NCI-H510A treated with DMSO at 0.1 percent for 48 hours (cell line): ENCODE measurements around the gene FASN.

ENCODE experiments used
- DNase-seq: peaks from one replicate; lab custom pipeline; 2025; lab: John Stamatoyannopoulos, UW

The FASN gene

DNA sequence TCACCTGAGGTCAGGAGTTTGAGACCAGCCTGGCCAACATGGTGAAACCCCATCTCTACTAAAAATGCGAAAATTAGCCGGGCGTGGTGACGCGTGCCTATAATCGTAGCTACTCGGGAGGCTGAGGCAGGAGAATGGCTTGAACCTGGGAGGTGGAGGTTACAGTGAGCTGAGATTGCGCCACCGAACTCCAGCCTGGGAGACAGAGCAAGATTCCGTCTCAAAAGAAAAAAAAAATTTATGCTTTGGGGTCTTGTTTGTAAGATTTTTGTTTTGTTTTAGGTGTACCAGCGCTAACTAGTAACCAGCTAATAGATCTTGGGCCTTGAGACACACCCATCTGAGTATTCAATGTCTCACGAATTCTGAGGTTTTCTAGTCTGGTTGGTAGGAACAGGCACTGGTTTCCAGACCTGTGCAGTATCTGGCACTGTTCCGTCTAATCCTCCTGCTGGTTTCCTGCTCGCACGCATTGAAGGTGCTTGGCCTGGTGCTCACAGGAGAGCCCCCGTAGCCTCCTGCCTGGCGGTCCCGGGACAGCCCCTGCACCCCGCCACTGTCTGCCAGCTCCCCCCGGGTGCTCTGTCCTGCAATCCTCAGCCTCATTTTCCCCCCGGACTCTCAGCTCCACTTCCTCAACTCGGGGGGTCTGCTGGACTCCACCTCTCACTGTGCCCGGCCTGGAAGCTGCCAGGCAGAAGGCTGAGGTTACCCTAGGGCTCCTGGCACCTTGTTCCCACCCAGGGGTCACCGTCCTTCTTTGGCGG lies 21.8 kb downstream of the FASN start:
- DNase-seq: no peak

DNA sequence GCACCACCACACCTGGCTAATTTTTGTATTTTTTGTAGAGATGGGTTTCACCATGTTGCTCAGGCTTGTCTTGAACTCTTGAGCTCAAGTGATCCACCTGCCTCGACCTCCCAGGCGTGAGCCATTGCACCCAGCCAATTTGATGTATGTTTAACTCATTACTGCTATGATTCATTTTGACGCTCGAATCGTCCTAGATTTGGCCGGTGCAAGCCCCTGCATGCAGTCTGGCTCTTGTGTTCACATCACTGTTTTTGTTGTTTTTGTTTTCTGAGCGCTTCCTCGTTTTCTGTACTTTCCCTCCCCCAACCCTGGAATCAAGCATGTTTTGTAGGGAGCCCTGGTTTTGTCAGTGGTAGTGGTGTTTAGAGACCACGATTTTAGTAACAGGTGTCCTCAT lies 24.6 kb downstream of the FASN start:
- no peak for DNase-seq

GRCh38 chr17:82072827-82073226 lies 25.2 kb downstream of the FASN start:
- no peak for DNase-seq

DNA sequence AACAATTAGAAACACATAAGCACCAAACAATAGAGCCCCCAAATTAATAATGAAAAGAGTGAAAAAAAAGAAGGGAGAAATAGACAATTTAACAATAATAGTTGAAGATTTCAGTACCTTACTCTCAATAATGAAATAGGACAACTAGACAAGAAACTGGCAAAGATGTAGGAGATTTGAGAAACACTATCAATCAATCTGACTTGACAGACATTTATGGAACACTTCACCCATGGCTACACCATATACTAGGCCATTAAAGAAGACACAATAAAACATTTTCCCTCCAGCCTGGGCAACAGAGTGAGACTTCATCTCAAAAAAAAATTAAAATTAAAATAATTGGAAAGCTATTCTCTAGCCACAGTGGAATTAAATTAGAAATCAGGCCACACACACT lies 27.4 kb downstream of the FASN start:
- DNase-seq: no peak

GRCh38 chr17:82065638-82066303 lies 32.3 kb downstream of the FASN start, which contains the start of gene DUS1L:
DUS1L (minus strand) TSS chr17:82065804; CDS start chr17:82065059, 745 bp downstream.
- peak; percentile 10 for DNase-seq

- no peak for DNase-seq
These were observed 32.8 kb downstream of the FASN start for GRCh38 chr17:82065193-82065637.

DNA sequence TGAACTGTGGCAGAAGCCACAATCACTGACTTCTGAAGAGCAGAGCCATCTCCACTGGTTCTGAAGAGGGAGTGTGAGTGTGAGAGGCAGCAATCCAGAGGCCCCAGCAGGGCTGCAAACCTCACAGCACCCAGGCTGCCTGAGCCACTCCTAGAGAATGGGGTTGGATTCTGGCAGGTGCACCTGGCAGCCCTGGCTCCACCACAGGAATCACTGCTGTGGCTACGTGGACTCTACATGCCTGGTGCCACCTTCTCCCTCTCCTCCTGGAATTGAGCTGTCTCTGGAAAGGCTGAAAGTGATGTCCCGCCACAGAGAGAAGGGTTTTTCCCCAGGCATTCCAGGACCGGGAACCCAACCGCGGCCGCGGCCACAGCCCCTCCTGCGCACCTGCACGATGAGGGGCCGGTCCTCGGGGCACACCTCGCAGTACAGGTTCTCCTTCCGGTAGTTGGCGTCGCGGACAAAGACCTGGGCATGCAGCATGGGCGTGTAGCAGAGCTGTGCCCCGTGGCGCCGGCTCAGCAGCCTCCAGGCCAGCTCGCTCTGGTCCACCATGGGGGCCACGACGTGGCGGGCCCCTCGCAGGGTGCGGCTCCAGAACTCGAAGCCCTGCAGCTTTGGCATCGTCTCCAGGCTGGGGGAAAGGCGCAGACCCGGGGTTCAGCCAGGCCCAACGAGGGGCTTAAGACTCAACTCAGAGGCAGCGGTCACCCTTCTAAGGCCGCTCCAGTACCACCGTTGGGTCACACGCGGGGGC lies 33.4 kb downstream of the FASN start:
- peak; percentile 39 for DNase-seq

GRCh38 chr17:82063424-82064415 lies 34.3 kb downstream of the FASN start:
- DNase-seq: no peak

DNA sequence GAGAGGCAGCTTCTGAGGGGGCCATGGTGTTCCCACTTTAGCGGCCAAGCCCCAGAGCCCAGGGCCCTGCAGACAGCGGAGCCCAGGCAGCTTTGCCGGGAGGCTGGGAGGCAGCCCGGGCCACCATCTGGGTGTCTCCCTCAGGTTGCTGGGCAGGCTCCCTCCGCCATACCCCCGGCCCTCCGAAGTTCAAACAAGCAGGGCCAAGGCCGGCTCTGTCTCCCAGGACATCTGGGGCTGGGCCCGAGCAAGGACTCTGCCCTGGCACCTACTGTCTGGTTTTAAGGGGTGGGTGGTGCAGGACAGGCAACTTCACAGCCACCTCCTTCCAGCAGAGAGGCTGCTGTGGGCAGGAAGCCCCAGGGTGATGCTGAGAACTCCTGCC lies 35.1 kb downstream of the FASN start:
- no peak for DNase-seq

DNA sequence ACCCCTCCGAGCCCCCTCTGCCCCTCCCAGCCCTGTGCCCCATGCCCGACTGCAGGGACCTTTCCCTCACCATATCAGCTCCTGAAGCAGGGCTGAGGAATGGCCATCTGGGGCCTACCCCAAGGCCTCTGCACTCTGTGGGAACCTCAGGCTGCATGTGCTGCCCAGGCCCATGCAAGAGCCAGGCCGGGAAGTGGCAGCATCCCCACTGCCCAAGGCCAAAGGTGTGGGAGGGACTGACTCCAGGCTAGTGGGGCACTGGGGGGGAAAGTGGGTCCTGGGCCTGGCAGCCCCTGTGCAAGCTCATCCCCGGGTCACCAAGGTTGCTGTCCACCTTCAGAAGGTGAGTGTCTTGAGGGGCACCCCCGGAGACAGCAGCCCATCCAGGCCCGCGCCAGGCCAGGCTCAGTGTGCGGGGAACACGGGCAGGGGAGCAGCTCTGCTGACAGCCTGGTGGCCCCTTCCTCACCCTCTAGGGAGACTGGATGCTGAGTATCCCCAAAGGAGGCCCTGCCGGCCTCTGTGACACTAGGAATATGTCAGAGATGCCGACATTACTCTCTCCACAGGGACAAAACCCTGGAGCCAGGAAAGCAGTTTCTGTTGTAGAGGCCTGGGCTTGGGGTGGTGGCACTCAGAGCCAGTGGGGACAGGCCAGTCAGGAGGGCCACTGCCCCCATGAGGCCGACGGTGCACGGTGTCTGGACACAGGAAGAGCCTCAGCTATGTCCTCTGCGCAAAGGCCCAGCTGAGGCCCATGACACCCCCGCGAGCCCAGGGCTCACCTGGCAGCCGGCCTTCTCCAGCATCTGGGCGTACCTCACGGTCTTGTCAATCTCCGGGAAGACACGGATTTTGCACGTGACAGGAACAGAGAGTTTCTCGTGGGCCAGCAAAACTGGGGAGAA lies 35.7 kb downstream of the FASN start:
- DNase-seq: no peak

DNA sequence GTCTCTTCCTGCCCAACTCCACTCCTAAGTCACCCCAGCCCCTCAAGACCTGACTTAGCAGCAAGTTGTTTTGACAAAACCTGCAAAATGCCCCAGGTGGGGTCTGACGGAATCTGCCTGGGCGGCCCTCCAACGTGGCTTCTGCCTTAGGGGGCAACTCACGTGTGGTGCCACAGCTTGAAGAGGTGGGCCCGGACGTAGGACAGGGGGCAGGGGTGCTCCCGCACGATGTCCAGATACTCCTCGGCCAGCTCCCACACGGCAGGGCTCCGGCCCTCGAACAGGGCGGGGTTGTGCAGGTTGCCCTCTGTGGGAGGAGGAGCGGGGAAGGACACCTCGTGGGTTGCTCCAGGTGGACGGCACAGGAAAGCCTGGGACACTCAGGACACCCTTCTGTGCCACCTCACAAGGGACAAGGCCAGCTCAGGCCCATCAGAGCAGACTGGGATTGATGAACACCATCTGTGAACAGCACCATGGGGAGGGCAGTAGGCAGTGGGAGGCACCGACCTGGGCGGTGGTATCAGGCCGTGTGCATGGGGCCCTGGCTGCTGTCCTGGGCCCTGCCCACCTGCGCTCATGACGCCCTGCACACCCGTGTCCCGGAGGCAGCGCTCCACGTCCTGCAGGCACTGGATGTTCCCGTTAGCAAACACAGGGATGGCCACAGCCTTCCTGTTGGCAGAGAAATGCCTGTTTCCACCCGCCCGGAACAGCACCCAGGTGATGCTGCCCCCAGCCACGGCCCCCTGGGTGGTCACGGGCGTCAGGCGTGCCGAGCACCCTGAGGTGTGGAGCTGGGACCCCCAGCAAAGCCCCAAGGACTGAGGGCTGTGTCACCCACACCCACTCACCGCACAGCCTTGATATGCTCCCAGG lies 36.8 kb downstream of the FASN start:
- DNase-seq: no peak

GRCh38 chr17:82060614-82061013 lies 37.4 kb downstream of the FASN start:
- DNase-seq: no peak

DNA sequence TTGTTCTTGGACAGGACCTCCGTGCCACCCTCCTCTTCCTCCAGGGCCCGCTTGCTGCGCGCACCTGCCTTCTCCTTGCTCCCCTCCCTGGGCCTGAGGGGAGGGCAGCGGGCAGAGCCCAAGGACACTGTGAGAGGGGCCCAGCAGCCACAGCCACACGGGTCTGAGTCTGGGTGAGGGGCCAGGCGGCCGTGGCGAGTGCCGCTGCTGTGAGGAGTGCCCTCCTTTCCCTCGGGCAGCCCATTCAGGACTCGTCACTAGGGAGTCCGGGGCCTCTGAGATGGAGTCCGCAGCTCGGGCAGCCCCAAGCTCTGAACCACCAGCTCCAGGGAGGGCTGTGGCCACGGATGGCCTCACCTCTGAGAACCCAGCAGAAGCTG lies 38.0 kb downstream of the FASN start:
- DNase-seq: no peak

GRCh38 chr17:82059272-82060000 lies 38.6 kb downstream of the FASN start:
- no peak for DNase-seq

DNA sequence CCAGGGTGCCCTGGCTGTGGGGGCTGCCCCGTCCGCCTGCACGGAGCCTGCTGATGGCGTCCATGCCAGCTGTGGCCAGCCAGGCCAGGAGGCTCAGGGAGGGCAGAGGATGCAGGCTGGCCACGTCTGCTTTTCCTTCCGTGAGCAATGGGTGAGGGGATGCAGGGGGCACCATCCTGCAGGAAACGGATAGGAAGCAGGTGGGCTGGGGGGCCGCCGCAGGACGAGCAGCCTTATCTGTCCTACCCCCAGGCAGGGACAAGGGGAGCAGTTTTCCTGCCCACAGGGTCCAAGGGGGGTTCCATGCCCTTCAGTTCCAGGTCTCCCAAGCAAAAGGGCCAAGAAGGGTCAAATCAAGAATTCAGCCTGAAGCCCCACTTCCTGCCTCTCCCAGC lies 39.2 kb downstream of the FASN start:
- no peak for DNase-seq

DNA sequence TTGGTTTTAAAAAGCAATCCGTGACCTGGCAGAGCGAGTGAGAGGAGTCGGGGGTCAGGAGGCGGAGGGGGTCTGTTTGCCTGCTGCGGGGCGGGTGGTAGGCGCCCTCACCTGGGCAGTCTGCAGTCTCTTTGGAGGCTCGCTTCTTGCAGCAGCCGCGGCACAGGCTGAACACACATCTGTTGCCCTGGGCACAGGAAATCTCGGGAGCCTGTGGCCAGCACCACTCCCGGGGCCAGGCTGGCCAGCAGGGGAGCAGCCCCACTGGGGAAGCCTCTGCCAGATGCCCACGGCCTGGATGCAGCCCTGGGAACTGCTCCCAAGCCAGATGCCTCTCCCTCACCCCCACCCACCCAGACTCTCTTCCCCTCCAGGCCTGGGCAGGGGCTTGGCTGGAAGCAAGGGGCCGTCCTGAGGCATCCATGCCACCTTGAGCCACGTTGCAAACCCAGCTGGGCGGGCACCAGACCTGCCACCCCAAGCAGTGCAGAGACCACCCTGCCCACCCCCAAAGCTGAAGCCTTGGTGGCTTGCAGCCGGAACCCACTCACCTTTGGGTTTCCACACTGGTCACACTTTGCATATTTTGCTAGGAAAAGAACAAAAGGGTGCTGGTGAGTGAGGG lies 39.7 kb downstream of the FASN start:
- DNase-seq: no peak

DNA sequence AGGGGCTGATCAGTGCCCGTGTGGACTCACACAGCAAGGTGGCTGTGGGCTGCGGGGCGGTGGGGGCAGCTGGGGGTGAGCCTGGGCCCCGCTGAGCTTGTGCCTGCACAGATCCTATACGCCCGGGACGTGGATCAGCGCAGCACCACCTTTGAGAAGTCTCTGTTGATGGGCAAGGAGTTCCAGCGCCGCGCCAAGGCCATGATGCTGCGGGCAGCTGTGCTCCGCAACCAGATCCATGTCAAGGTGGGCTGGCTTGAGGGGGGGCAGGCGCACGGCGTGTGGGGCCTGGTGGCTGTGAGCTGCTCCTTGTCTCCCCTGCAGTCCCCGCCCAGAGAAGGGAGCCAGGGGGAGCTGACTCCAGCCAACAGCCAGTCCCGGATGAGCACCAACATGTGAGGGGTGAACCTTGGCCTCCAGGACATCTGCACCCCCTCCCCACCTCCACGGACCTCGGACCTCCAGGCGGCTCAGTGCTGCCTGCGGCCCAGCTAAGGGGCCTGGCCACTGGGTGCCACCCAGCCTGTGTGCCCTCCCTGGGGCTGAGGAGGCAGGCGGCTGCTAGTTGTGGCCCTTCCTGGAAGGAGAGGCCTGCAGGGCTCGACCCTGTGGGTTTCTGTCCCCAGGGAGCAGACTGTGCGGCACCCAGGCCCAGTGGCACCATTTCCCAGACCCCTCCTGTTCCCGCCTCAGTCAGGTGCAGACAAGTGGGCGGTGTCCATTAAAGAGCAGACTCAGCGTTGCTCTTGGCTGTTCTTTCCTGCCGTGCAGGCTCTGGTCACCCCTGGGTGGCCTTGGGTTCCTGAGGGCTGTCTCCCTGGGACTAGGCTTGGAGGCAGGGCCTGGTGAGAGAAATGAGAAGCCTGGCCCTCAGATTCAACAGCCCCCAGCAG lies 41.1 kb downstream of the FASN start:
- no peak for DNase-seq
